ENCODE data around the gene SLIT1.

GRCh38 chr10:97163181-97163580, 22.6 kb downstream of the SLIT1 start:
- no peak for TF ChIP-seq CTCF (IDR thresholded peaks at IDR 0.05)
- TF ChIP-seq EZH2 (IDR thresholded peaks at IDR 0.05; ENCODE audit: borderline replicate concordance, insufficient read depth, low read depth, low read length, poor library complexity, severe bottlenecking) = no peak
